GM19043 (cell line): ENCODE measurements around the gene FASN.

Source experiments
- ATAC-seq: cut with Tn5 transposase; IDR thresholded peaks from one replicate; pipeline ENCODE4 v1.9.1; 2021; ENCODE audit warnings: low read depth; ENCODE audit not compliant: unreplicated experiment

FASN gene

GRCh38 chr17:82078433-82078832, 19.6 kb downstream of the FASN start:
- no peak for ATAC-seq

GRCh38 chr17:82077617-82078358, 20.2 kb downstream of the FASN start:
- no peak for ATAC-seq

GRCh38 chr17:82076785-82077591, 21.0 kb downstream of the FASN start:
- no peak for ATAC-seq

GRCh38 chr17:82076018-82076784, 21.8 kb downstream of the FASN start:
- ATAC-seq, result no peak

GRCh38 chr17:82073446-82073845, 24.6 kb downstream of the FASN start:
- no peak for ATAC-seq

- no peak for ATAC-seq
Observed at GRCh38 chr17:82072827-82073226, 25.2 kb downstream of the FASN start.

GRCh38 chr17:82070611-82071010, 27.4 kb downstream of the FASN start:
- ATAC-seq, result no peak

- no peak for ATAC-seq
Observed at GRCh38 chr17:82065638-82066303, 32.3 kb downstream of the FASN start, which contains the start of gene DUS1L. DUS1L (minus strand) TSS chr17:82065804; CDS start chr17:82065059, 745 bp downstream.

GRCh38 chr17:82065193-82065637, 32.8 kb downstream of the FASN start:
- no peak for ATAC-seq

GRCh38 chr17:82064433-82065192, 33.4 kb downstream of the FASN start:
- ATAC-seq, result no peak

- ATAC-seq, result no peak
Observed at GRCh38 chr17:82063424-82064415, 34.3 kb downstream of the FASN start.

- no peak for ATAC-seq
Observed at GRCh38 chr17:82062984-82063368, 35.1 kb downstream of the FASN start.

GRCh38 chr17:82062076-82062983, 35.7 kb downstream of the FASN start:
- no peak for ATAC-seq

- no peak for ATAC-seq
Observed at GRCh38 chr17:82061047-82061925, 36.8 kb downstream of the FASN start.

GRCh38 chr17:82060614-82061013, 37.4 kb downstream of the FASN start:
- ATAC-seq, result no peak

GRCh38 chr17:82060001-82060380, 38.0 kb downstream of the FASN start:
- no peak for ATAC-seq
